HepG2 (cell line): ENCODE measurements around the gene TRAF3. TPM values are rescaled to one million over a fixed set of nuclear protein-coding genes. Genes with fewer than 3 reads are reported as not detected.

Source experiments
- EHMT2 ChIP-seq: fragments of 200-600 bp; sonication (generic); IDR thresholded peaks from 2 replicates; pipeline ENCODE4 v1.7.0; 2017; ENCODE audit warnings: antibody characterized with exemption, low read depth, low read length, borderline replicate concordance
- FOXP1 ChIP-seq, 2 experiments: fragments of 450-650 bp in 1 of 2; IDR thresholded peaks; 2 replicates each; pipeline ENCODE4 v1.6.1; 2017 to 2018; ENCODE audit warnings: antibody characterized with exemption in 1 of 2
- GPN1 ChIP-seq: sonication (generic); formaldehyde crosslinking; IDR thresholded peaks from 2 replicates; pipeline ENCODE4 v1.5.1; 2020; ENCODE audit warnings: missing genetic modification reagents, borderline replicate concordance
- GTF2F1 ChIP-seq: fragments of 150-350 bp; IDR thresholded peaks from 2 replicates; pipeline ENCODE4 v1.6.1; 2014; ENCODE audit warnings: low read length
- HOXA7 ChIP-seq: sonication (generic); formaldehyde crosslinking; IDR thresholded peaks from 2 replicates; pipeline ENCODE4 v1.8.1; 2022; ENCODE audit warnings: mild to moderate bottlenecking, missing genetic modification reagents, moderate library complexity
- KLF12 ChIP-seq: sonication (generic); formaldehyde crosslinking; IDR thresholded peaks from 2 replicates; pipeline ENCODE4 v1.4.0; 2020; ENCODE audit warnings: missing genetic modification reagents, borderline replicate concordance
- LCORL ChIP-seq, 2 experiments: fragments of 450-650 bp in 1 of 2; sonication (generic) in 1 of 2; formaldehyde crosslinking in 1 of 2; IDR thresholded peaks; 2 replicates each; pipeline versions ENCODE4 v1.5.0 to v1.6.1; 2017 to 2020; ENCODE audit warnings: antibody characterized with exemption in 1 of 2, missing genetic modification reagents in 1 of 2
- NCOA1 ChIP-seq: sonication (generic); formaldehyde crosslinking; IDR thresholded peaks from 2 replicates; pipeline ENCODE4 v1.9.0; 2021; ENCODE audit warnings: missing genetic modification reagents
- NFE2L1 ChIP-seq: sonication (generic); formaldehyde crosslinking; IDR thresholded peaks from 2 replicates; pipeline ENCODE4 v1.4.0; 2020; ENCODE audit warnings: missing genetic modification reagents, mild to moderate bottlenecking, borderline replicate concordance
- NR0B2 ChIP-seq: sonication (generic); formaldehyde crosslinking; IDR thresholded peaks from 2 replicates; pipeline ENCODE4 v1.4.0; 2020; ENCODE audit warnings: mild to moderate bottlenecking, missing genetic modification reagents
- PHF20 ChIP-seq: sonication (generic); formaldehyde crosslinking; IDR thresholded peaks from 2 replicates; pipeline ENCODE4 v1.5.0; 2020; ENCODE audit warnings: mild to moderate bottlenecking, missing genetic modification reagents
- RFX1 ChIP-seq: fragments of 450-650 bp; IDR thresholded peaks from 2 replicates; pipeline ENCODE4 v1.6.1; 2017
- SALL1 ChIP-seq: sonication (generic); formaldehyde crosslinking; IDR thresholded peaks from 2 replicates; pipeline ENCODE4 v1.8.0; 2022; ENCODE audit warnings: mild to moderate bottlenecking, missing genetic modification reagents
- SNAPC5 ChIP-seq: sonication (generic); formaldehyde crosslinking; IDR thresholded peaks from 2 replicates; pipeline ENCODE4 v1.8.1; 2023; ENCODE audit warnings: mild to moderate bottlenecking, missing genetic modification reagents, borderline replicate concordance
- ZNF260 ChIP-seq: sonication (generic); formaldehyde crosslinking; IDR thresholded peaks from 2 replicates; pipeline ENCODE4 v1.4.0; 2020; ENCODE audit warnings: missing genetic modification reagents, low read depth, mild to moderate bottlenecking, borderline replicate concordance
- ZNF318 ChIP-seq: sonication (generic); formaldehyde crosslinking; IDR thresholded peaks from 2 replicates; pipeline ENCODE4 v1.4.0; 2020; ENCODE audit warnings: mild to moderate bottlenecking, missing genetic modification reagents
- ZNF367 ChIP-seq: sonication (generic); formaldehyde crosslinking; IDR thresholded peaks from 2 replicates; pipeline ENCODE4 v1.4.0; 2020; ENCODE audit warnings: missing genetic modification reagents, borderline replicate concordance
- ZNF766 ChIP-seq: sonication (generic); formaldehyde crosslinking; IDR thresholded peaks from 2 replicates; pipeline ENCODE4 v1.5.0; 2020; ENCODE audit warnings: missing genetic modification reagents, borderline replicate concordance
- ZNF775 ChIP-seq: sonication (generic); formaldehyde crosslinking; IDR thresholded peaks from 2 replicates; pipeline ENCODE4 v1.4.0; 2020; ENCODE audit warnings: missing genetic modification reagents, mild to moderate bottlenecking, moderate library complexity, borderline replicate concordance
- ZSCAN25 ChIP-seq: sonication (generic); formaldehyde crosslinking; IDR thresholded peaks from 2 replicates; pipeline ENCODE4 v1.8.0; 2022; ENCODE audit warnings: mild to moderate bottlenecking, missing genetic modification reagents
- polyA plus RNA-seq, 8 experiments: library from polyadenylated mRNA; depleted of rRNA in 3 of 8; stranded (reverse) in 7 of 8; unstranded in 1 of 8; fragments of >200 nt; fragmentation: Illumina TruSeq in 4 of 8; extraction: Trizol in 4 of 8; gene quantifications; 2 replicates each; pipeline versions ENCODE4 v1.2.1 to v1.2.3, GENCODE V29; 2011 to 2016; ENCODE audit warnings: low read depth in 4 of 8, missing spikeins in 1 of 8, mixed read lengths in 1 of 8; ENCODE audit not compliant: insufficient read depth in 1 of 8
- total RNA-seq, 5 experiments: library from RNA; depleted of rRNA; stranded (reverse); fragments of >200 nt; fragmentation: Illumina TruSeq; extraction: Trizol; gene quantifications; 2 replicates each; pipeline ENCODE4 v1.2.3, GENCODE V29; 2016; ENCODE audit warnings: low read depth in 1 of 5

Gene TRAF3
- total and polyA plus RNA-seq, 2 of the 13 experiments (the other 11 are each of a cell fraction or from before 2014, with no cell fraction given): 6.9 to 12.2 TPM

GRCh38 chr14:102922490-102923200, 145.4 kb downstream of the TRAF3 start, which contains the start of gene AMN (continued):
- TF ChIP-seq ZNF775 (CRISPR knock-in tag) (no peak), KLF12 (CRISPR knock-in tag) (peak; percentile 78; the same call in 1 of the 2 replicates), NCOA1 (CRISPR knock-in tag) (no peak), GPN1 (CRISPR knock-in tag) (no peak; the same call in 1 of the 2 replicates), SNAPC5 (CRISPR knock-in tag) (no peak), LCORL (IDR thresholded peaks at IDR 0.05) (no peak), LCORL (CRISPR knock-in tag; IDR thresholded peaks at IDR 0.05) (peak; percentile 87), FOXP1 (IDR thresholded peaks at IDR 0.05) (no peak), FOXP1 (CRISPR knock-in tag; IDR thresholded peaks at IDR 0.05) (peak; percentile 47; the same call in 1 of the 2 replicates), PHF20 (CRISPR knock-in tag) (peak; percentile 80), HOXA7 (CRISPR knock-in tag) (no peak), NFE2L1 (no peak), EHMT2 (no peak), ZSCAN25 (CRISPR knock-in tag) (peak; percentile 97), NR0B2 (CRISPR knock-in tag) (peak; percentile 76), GTF2F1 (no peak), ZNF766 (CRISPR knock-in tag) (no peak; the same call in 1 of the 2 replicates), ZNF367 (CRISPR knock-in tag) (peak; percentile 77; the same call in 1 of the 2 replicates), SALL1 (CRISPR knock-in tag) (peak; percentile 64), RFX1 (no peak), ZNF318 (no peak), ZNF260 (no peak)
